Loucy (cell line): Measurements from ENCODE around the gene HMGXB3.

ENCODE experiments used
- EZH2phosphoT487 ChIP-seq: fragments of 200-600 bp; IDR thresholded peaks from 2 replicates; pipeline ENCODE4 v1.6.1; 2018; ENCODE audit warnings: antibody characterized with exemption, mild to moderate bottlenecking, moderate library complexity, borderline replicate concordance
- TF ChIP-seq, protein P1 (sequence below): fragments of 200-600 bp; sonication (generic); conservative IDR thresholded peaks from 2 replicates; pipeline ENCODE4 v1.5.1; 2014; ENCODE audit warnings: mild to moderate bottlenecking, antibody characterized with exemption, low read length

DNA sequence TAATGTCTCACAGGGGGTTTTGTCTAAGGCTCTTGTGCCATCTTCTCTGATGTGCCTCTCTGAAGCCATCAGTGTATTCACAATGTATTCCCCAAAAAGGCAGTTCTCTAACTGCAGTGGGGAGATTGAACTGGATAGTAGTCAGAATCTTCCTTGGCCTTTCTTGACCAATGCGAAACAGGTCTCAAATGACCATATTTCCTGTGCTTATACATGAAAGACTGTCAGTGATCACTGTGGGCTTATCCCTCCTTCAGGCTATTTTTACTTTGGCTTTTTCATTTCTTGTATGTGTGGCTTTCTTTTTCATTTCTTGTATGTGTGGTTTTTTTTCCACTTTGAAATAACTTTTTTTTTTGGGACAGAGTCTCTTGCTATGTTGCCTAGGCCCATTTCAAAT is 19.7 kb downstream of the HMGXB3 start:
- TF ChIP-seq, protein P1, sequence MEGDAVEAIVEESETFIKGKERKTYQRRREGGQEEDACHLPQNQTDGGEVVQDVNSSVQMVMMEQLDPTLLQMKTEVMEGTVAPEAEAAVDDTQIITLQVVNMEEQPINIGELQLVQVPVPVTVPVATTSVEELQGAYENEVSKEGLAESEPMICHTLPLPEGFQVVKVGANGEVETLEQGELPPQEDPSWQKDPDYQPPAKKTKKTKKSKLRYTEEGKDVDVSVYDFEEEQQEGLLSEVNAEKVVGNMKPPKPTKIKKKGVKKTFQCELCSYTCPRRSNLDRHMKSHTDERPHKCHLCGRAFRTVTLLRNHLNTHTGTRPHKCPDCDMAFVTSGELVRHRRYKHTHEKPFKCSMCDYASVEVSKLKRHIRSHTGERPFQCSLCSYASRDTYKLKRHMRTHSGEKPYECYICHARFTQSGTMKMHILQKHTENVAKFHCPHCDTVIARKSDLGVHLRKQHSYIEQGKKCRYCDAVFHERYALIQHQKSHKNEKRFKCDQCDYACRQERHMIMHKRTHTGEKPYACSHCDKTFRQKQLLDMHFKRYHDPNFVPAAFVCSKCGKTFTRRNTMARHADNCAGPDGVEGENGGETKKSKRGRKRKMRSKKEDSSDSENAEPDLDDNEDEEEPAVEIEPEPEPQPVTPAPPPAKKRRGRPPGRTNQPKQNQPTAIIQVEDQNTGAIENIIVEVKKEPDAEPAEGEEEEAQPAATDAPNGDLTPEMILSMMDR, result no peak
- no peak for TF ChIP-seq EZH2phosphoT487
